Left lung (tissue), 10 donors: ENCODE measurements around the gene GALNT10. TPM values are rescaled to one million over a fixed set of nuclear protein-coding genes. Genes with fewer than 3 reads are reported as not detected.
A peak's percentile ranks its signal among the peaks of the same experiment; 100 is the strongest.

Experiments used
- ATAC-seq: fragments of 200-7000 bp; cut with Tn5 transposase; one replicate; pipeline ENCODE4 v1.9.1; 2020; ENCODE audit warnings: moderate library complexity
- DNase-seq, 4 donors: peaks; one replicate each; pipeline ENCODE4 v3.0.0-alpha.2; 2013 to 2020
- H3K27ac ChIP-seq, 2 donors: fragments of 200-600 bp; sonication (generic) in 1 of 2; one replicate each; pipeline versions ENCODE4 v1.5.0 to v1.8.0; 2020 to 2021
- H3K27me3 ChIP-seq, 2 donors: fragments of 200-600 bp; sonication (generic) in 1 of 2; one replicate each; pipeline versions ENCODE4 v1.5.0 to v1.8.0; 2020 to 2021
- H3K36me3 ChIP-seq, 2 donors: fragments of 200-600 bp; sonication (generic) in 1 of 2; one replicate each; pipeline versions ENCODE4 v1.5.0 to v1.8.0; 2020 to 2021
- H3K4me1 ChIP-seq, 2 donors: fragments of 200-600 bp; one replicate each; pipeline ENCODE4 v1.8.0; 2021
- H3K4me3 ChIP-seq, 2 donors: fragments of 200-600 bp; sonication (generic) in 1 of 2; one replicate each; pipeline versions ENCODE4 v1.5.0 to v1.8.0; 2020 to 2021; ENCODE audit warnings: mild to moderate bottlenecking in 1 of 2
- H3K9me3 ChIP-seq, 2 donors: fragments of 200-600 bp; sonication (generic) in 1 of 2; one replicate each; pipeline versions ENCODE4 v1.5.0 to v1.8.0; 2020 to 2021
- CTCF ChIP-seq, 2 donors: fragments of 200-600 bp; sonication (generic) in 1 of 2; IDR thresholded peaks; one replicate each; pipeline versions ENCODE4 v1.5.0 to v1.8.0; 2021; ENCODE audit warnings: antibody characterized with exemption in 2 of 2
- intact Hi-C, 2 donors: fragments of 100-400 bp; cut with DNase I; formaldehyde crosslinking; loops; one replicate each; pipeline versions ENCODE4 v1.11.2 to v1.14.2; 2022
- polyA plus RNA-seq, 6 donors: library from polyadenylated mRNA; unstranded; fragments of 120-200 nt; gene quantifications; one replicate each; pipeline ENCODE4 v1.2.1, GENCODE V29; 2013; ENCODE audit not compliant: insufficient read length in 6 of 6
- total RNA-seq, 2 donors: library from RNA; stranded (reverse); fragmentation: NEBNext Ultra II Directional; extraction: Animal tissue kit (Norgen Biotek cat#: 25700); gene quantifications; one replicate each; pipeline ENCODE4 v1.2.1, GENCODE V29; 2021
- donor health status: DM: no; HTN: yes; CAD: no.
- donor health status: DM: no; HTN: no; CAD: no.

GALNT10 gene
- total and polyA plus RNA-seq, 8 donors, result 21.2 to 117 (median 25.7) TPM

- Histone ChIP-seq H3K27me3 (no peaks in the 10 kb centered on the region), H3K27ac (no peak overlapping the region)
- DNase-seq, result no peak
Measured at GRCh38 chr5:154295551-154295950, 105.0 kb downstream of the GALNT10 start.

GRCh38 chr5:154296525-154297159 is 106.1 kb downstream of the GALNT10 start:
- H3K27ac ChIP-seq, result no peak overlapping the region
- intact Hi-C loops, result no loop called here
- ATAC-seq (peak; percentile 93), DNase-seq (no peak)
- H3K9me3 ChIP-seq, result no peaks in the 10 kb centered on the region
- peaks cover 0 to 11% of the 10 kb centered on the region in 2 donors for H3K4me1 ChIP-seq
- TF ChIP-seq CTCF (IDR thresholded peaks at IDR 0.05), result no peak
- no peaks in the 10 kb centered on the region for H3K27me3 ChIP-seq
- no peak overlapping the region for H3K4me3 ChIP-seq
- H3K36me3 ChIP-seq, result peaks cover 0 to 58% of the 10 kb centered on the region in 2 donors

More at GRCh38 chr5:154295551-154295950, 105.0 kb downstream of the GALNT10 start:
- H3K4me3 ChIP-seq, result no peak overlapping the region
- no peaks in the 10 kb centered on the region for H3K9me3 ChIP-seq
- peaks cover 0 to 15% of the 10 kb centered on the region in 2 donors for H3K4me1 ChIP-seq
- TF ChIP-seq CTCF (IDR thresholded peaks at IDR 0.05), result no peak
- intact Hi-C loops, result no loop called here
- peaks cover 0 to 55% of the 10 kb centered on the region in 2 donors for H3K36me3 ChIP-seq
- ATAC-seq, result no peak

DNA sequence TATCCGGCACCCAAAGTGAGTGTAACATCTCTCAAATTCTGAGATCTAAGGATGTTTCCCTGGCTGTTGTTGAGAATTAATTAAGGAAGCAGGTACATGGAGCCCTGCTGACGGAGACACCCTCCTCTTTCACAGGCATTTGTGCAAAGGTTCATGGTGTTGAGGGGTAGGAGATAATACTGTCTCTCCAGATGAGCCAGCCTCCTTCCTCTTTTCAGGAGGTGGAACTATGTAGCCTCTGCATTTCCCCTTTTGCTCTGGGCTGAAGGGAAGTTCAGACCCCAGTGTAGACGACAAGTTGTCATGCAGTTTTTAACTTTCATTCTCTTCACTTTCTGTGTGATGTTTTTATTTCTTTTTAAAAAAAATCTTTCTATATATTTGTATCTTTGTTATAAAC is 107.5 kb downstream of the GALNT10 start:
- no peak for DNase-seq
- Histone ChIP-seq H3K27ac (peak overlapping the region in 1 of 2 donors; percentile 5), H3K9me3 (no peaks in the 10 kb centered on the region), H3K27me3 (no peaks in the 10 kb centered on the region), H3K4me1 (peaks cover 0 to 11% of the 10 kb centered on the region in 2 donors), H3K4me3 (no peak overlapping the region), H3K36me3 (peaks cover 0 to 62% of the 10 kb centered on the region in 2 donors)
- ATAC-seq, result peak; percentile 49
- no peak for TF ChIP-seq CTCF (IDR thresholded peaks at IDR 0.05)
- intact Hi-C loops, result no loop called here

DNA sequence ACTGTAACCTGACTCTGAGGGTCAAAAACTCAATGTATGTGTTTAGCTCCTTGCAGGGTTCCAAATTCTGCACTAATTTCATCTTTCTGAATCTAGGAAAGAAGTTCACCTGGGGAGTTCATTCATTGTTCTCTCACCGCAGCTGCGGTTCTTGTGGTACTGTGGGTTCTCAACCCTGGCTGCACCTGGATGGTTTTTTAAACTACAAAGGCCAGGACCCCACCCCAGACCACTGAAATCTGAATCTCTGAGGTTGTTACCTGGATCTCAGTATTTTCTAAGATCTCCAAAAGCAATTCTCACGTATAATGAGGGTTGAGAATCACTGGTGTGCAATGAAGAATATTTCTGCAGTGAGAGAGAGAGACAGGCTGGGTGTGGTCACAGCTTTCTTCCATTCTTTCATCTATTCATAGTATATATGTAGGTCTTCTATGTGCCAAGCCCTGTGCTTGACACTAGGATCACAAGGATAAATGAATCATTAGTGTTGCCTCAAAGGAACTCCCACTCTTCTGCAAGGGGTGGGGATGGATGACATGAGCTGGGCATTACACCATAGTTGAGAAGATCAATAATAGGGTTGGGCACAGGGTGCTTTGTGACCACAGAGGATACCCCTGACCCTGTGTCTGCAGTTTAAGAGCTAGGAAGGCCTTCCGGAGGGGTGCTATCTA is 109.8 kb downstream of the GALNT10 start:
- DNase-seq, result no peak
- intact Hi-C loops, result no loop called here
- Histone ChIP-seq H3K4me1 (peaks cover 0 to 11% of the 10 kb centered on the region in 2 donors), H3K27ac (no peak overlapping the region), H3K36me3 (peaks cover 0 to 53% of the 10 kb centered on the region in 2 donors), H3K27me3 (no peaks in the 10 kb centered on the region), H3K9me3 (peaks cover 0 to 10% of the 10 kb centered on the region in 2 donors), H3K4me3 (no peak overlapping the region)
- no peak for ATAC-seq
- no peak for TF ChIP-seq CTCF (IDR thresholded peaks at IDR 0.05)

- peaks cover 0 to 13% of the 10 kb centered on the region in 2 donors for H3K9me3 ChIP-seq
- H3K27ac ChIP-seq, result no peak overlapping the region
- ATAC-seq (no peak), DNase-seq (no peak)
- H3K4me1 ChIP-seq, result peaks cover 0 to 11% of the 10 kb centered on the region in 2 donors
- no peak for TF ChIP-seq CTCF (IDR thresholded peaks at IDR 0.05)
- H3K27me3 ChIP-seq, result no peaks in the 10 kb centered on the region
- no peak overlapping the region for H3K4me3 ChIP-seq
- intact Hi-C loops, result no loop called here
- H3K36me3 ChIP-seq, result peaks cover 0 to 39% of the 10 kb centered on the region in 2 donors
Measured at GRCh38 chr5:154301726-154302125, 111.2 kb downstream of the GALNT10 start.
